GM21390 (cell line): ENCODE results near the gene NIPAL3.
"Not testable (repeated sequence)": the region's sequence is repeated elsewhere in the genome, so short reads cannot be mapped to it uniquely, and the experiment has no call there.

Experiments used
- ATAC-seq: cut with Tn5 transposase; IDR thresholded peaks from one replicate; pipeline ENCODE4 v1.9.1; 2021; ENCODE audit not compliant: unreplicated experiment

The NIPAL3 gene

DNA sequence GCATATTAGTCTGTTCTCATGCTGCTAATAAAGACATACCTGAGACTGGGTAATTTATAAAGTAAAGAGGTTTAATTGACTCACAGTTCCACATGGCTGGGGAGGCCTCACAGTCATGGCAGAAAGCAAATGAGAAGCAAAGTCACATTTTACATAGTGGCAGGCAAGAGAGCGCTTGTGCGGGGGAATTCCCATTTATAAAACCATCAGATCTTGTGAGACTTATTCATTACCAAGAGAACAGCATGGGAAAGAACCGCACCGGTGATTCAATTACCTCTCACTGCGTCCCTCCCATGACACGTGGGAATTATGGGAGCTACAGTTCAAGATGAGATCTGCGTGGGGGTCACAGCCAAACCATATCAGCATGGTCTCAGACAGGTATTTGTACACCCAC, 72.6 kb downstream of the NIPAL3 start:
- ATAC-seq, result not testable (repeated sequence)

DNA sequence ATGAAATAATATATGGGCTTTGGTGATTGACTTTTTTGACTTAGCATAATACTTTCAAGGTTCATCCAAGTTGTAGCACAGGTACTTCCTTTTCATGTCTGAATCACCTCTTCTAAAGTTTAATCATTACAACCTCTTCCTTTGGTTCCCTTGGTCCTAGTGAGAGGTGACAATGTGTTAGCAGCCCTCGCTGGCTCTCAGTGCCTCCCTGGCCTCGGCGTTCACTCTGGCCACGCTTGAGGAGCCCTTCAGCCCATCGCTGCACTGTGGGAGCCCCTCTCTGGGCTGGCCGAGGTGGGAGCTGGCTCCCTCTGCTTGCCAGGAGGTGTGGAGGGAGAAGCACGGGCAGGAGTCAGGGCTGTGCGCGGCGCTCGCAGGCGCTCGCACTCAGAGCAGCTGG, 74.1 kb downstream of the NIPAL3 start:
- ATAC-seq, result no peak

DNA sequence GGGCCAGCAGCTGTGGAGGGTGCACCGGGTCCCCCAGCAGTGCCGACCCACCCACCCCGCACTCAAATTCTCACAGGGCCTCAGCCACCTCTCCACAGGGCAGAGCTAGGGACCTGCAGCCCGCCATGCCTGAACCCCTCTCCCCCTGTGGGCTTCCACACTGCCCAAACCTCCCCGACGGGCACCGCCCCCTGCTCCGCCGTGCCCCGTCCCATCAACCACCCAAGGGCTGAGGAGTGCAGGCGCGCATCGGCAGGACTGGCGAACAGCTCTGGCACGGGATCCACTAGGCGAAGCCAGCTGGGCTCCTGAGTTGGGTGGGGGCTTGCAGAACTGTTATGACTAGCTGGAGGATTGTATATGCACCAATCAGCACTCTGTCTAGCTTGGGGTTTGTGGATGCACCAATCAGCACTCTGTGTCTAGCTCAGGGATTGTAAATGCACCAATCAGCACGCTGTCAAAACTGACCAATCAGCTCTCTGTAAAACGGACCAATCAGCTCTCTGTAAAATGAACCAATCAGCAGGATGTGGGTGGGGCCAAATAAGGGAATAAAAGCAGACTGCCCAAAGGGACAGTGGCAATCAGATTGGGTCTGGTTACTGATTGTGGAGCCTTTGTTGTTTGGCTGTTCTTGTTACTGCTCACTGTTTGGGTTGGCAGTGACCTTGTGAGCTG, 74.6 kb downstream of the NIPAL3 start:
- no peak for ATAC-seq

DNA sequence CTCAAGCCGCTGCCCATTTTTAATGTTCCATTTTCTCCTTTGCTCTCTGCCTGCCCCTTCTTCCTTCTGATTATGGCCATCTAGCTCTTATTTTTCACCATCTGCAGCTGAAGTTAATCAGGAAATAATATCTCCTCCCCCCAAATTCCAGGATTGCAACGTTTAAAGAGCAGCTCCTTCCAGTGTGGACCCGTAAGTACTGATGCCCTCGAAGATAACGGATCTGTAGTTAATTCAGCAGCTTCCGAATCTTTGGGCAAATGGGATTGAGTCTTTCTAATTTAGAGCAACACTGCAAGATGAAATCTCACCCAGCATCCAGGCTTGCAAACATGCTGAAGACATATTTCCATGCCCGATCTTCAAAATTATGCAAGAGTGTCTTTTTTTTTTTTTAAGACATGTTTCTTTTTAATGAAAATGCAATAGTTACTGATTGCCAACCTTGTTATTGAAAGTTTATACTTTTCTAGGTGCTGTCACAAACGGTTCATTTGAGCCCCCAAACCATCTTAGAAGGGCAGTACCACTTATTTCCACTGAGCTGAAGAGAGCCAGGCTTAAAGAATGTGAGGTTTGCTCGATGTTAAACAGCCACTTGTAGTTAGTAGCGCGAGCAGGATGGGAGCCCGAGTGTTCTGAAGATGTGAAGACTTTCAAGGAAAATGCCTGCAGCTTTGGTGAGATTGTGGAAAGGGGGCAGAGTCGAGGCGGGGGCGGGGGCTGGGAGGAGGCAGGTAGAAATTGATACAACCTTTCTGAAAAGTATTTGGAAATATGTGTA, 76.2 kb downstream of the NIPAL3 start:
- no peak for ATAC-seq

DNA sequence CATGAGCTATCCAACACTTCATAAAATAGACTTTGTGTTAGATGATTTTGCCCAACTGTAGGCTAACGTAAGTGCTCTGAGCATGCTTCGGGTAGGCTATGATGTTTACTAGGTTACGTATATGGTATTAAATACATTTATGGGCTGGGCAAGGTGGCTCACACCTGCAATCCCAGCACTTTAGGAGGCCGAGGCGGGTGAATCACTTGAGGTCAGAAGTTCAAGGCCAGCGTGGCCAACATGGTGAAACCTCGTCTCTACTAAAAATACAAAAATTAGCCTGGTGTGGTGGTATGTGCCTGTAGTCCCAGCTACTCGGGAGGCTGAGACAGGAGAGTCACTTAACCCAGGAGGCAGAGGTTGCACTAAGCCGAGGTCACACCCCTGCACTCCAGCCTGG, 77.3 kb downstream of the NIPAL3 start:
- ATAC-seq, result not testable (repeated sequence)

DNA sequence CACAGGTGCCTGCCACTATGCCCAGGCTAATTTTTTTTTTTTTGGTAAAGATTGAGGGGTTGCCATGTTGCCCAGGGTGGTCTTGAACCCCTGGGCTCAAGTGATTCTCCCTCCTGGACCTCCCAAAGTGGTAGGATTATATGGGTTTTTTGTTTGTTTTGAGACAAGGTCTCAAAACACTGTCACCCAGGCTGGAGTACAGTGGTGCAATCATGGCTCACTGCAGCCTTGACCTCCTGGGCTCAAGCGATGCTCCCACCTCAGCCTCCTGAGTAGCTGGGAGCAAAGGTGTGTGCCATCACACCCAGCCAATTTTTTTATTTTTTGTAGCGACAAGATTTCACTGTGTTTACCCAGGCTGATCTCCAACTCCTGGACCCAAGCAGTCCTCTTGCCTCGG, 78.2 kb downstream of the NIPAL3 start:
- ATAC-seq, result no peak

DNA sequence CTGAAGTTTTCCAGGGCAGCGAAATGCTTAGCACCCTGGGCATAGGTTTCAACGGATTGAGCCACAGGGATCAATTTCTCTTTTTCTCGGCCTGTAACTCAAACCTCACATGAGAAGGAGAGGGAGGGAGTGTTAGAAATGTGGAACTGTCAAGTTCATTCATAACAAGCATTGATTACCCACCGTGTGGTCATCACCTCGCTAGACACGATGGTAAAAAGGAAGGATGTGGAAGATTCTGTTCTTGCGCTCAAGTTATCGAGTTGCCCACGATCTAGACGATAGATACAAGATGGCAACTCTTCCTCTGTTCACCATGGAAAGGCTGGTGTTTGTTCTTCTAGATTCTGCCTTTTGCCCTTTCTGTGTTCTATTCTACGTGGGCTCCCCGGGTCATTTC, 83.0 kb downstream of the NIPAL3 start:
- no peak for ATAC-seq

DNA sequence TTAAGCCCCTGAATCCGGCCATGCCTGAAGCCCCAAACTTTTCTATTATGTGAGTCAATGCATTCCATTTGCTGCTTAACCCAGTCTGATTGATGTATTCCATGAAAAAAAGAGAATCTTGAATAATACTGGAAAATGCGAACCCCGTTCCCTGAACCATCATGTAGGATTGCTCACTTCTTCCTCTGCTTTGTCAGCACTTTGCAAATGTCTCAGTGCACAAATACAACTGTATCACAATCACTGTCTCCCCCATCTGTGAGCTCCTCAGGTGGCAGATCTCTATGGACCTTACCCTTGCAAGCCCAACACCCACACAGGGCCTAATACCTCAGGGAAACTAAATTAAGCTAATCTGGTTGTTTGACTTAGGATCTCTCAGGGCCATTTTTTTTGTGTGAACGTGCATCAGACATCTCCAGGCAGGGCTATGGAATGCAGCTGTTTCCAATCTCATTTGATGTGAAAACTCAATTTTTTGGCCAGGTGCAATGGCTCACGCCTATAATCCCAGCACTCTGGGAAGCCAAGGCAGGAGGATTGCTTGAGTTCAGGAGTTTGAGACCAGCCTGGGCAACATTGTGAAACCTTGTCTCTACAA, 84.9 kb downstream of the NIPAL3 start:
- ATAC-seq, result no peak

DNA sequence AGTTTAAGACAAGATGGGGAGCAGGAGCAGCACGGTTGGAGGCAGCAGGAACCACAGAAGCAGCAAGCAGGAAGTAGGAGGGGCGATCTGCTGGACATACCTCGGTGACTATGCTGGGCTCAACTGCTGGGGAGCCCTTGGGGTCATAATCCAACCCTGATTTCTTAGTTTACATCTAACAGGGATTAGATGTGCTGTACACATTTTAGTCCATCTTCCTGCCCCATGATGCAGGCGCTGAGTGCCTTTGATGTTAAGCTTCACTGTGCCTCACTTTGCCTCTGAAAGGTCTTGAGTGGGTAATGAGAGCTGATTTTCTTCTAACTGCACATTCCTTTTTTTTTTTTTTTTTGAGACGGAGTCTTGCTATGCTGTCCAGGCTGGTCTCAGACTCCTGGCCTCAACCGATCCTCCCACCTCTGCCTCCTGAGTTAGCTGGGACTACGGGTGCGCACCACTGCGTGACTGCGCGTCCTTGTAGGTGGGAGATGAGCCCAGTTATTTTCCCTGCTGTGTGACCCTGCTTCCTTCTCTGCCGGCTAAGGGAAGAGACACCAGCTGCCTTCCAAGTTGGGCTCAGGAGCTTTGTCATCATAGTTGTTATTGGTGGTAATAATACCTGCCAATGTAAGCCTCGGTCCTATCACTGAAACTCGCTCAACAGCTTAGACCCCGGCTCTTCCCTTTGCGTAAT, 85.9 kb downstream of the NIPAL3 start:
- no peak for ATAC-seq

DNA sequence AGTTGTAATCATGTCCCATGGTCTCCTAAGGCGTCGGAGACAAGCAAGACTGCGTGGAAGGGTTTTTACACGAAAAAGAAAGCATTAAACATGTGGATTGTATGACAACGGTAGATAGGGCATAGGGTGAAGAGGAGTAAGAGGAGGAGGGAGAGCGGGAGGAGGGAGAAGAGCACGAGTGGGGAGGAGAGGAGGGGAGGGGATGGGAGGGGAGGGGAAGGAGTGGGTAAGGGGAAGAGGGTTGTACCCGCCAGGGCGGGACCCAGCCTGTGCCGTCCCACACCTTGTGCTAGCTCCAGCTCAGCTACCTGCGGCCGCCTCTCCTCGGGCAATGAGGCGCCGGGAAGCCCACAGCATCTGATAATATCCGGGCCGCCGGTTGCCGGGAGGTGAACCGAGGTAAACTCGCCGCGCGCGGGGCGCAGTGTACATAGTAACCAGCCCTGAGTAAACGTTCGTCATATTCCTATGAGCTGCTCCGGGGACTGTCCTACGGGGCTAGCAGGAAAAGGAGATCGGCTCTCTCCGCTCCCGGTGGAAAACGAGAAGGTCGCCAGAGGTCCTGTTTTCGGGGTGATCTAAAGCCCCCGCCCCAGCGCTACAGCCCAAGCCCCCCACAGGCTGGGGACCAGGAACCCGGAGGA, 86.6 kb downstream of the NIPAL3 start:
- ATAC-seq, result no peak

DNA sequence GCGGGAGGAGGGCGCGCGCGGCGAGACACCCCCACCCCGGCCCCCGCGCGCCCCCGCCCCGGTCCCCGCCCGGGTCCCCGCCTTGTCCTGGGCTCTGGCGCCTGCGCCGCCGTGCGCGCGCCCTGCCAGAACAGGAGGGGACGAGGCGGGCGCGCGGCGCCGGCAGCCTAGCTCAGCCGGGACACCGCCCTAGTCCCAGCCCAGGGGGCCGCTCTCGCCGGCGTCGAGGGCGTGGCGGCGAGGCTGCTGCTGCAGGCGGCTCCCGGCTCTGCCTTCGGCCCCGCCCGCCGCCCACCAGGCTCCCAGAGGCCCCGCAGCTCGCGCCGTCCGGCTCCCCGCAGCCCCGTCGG, 87.1 kb downstream of the NIPAL3 start, which contains the start of gene RCAN3:
Gene RCAN3, plus strand, starts transcription at position 128 of the 350 bp plus-strand sequence. CDS start 11,537 bp downstream, outside the sequence.
- no peak for ATAC-seq

DNA sequence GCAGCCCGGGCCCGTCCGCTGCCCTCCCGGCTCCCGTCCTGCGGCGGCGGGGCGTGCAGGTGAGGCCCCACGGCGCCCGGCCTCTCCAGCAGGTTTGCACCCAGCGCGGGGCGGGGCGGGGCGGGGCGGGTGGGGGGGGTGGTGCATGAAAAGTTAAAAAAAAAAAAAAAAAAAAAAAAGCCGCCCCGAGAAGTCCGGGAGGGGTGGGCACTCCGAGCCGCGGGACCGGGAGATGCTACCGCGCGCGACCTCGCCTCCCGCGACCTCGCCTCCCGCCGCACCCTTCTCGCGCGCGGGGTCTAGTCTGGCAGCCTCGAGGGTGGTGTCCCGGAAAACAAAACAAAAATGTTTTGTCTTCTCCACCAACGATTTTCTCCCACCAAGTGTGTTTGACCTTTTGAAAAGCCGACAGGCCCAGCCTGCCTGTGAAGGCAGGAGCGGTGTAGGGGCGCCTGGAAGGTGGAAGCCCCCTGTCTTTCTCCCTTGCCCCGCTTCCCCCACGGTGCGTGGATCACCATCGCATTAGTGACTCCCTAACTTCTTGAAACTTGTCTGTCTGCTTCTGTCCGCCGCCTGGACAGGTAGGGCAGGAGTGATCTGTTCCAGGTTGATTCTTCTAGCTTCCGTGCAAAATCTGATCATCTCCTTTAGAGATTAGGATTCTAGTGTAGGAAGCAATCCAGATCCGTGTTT, 87.6 kb downstream of the NIPAL3 start:
- no peak for ATAC-seq

DNA sequence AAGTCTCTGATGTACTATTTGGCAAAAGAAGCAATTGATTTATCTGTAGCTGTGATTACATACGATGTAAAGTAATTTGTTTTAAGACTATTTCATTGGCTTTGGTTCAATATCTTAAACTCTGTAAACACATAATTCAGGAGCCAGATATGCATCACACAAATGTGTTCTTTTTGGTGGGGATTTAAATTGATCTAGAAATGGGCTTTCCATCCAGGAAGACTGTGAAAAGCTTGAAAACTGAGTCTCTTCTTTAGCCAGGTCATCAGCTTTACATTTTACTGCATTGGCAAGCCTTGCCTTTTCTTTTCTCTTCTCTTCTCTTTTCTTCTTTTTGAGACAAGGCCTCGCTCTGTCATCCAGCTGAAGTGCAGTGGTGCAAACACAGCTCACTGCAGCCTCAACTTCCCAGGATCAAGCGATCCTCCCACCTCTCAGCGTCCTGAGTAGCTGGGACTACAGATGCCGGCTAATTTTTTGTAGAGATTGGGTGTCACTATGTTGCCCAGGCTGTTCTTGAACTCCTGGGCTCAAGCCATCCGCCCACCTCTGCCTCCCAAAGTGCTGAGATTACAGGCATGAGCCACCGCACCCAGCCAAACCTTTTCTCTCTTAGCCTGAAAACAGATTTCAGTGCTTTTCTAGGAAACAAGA, 88.4 kb downstream of the NIPAL3 start:
- ATAC-seq, result no peak

DNA sequence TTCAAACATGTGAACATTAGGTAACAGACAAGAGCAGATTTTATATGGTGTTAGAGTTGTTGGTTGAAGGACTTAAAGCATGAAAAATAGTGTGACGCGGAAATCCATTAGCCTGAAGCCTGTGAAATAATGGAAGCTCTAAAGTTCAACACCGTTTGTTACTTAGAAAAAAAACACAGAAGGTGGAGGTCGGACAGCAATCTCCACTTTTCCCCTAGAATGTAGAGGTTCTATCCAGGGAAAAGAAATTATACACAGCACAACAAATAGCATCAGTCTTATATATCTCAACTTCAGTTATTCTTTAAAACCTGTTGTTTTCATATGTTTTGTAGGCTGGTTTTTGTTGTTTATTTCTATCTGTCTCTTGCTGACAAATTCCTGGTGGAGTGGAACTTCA, 89.0 kb downstream of the NIPAL3 start:
- no peak for ATAC-seq

DNA sequence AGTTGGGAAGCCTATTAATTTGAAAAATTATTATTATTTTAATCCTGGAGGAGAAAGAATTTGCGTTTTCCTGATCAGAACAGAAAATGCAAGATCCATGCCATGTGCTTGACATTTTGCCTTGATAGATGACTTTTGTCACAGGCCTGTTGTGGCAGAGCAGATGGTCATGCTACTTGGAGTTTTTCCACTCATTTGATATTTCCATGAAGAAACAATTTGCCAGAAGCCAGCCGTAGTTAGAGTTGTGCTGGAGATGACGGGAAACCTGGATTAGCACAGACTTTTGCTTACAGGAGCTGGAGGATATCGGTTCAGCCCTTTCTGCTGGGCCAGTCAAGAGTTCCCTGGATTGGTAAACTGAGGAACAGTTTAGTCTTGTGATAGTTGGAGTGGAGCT, 90.2 kb downstream of the NIPAL3 start:
- no peak for ATAC-seq

DNA sequence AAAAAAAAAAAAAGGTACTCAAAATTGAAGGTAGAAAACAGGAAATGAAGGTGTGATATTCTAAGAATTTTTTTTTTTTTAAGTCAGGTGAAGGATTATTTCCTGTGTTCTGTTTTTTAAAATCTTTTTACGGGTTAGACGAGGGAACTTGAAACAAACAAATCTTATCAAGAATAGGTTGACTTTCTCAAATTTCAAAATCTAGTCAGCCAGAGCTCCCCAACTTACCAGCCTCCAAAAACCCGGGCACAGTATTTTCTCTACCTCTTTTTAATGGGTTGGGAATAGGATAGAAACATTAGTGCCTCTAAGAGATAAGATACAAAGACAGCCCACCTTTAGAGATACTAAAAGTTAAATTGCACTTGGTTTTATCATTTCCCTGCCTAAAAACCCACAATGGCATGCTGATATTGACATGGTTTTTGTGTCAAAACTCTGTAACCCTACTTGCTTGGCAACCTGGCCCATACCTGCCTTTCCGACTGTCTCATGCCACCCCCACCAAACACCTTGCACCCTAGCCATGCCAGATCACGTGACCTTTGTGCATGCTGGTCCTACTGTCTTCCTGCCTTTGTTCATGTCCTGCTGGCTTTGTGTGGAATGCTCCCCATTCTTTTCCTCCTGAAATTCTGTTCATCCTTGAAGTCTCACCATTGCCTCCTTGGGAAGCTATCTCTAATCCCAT, 91.2 kb downstream of the NIPAL3 start:
- ATAC-seq, result no peak

DNA sequence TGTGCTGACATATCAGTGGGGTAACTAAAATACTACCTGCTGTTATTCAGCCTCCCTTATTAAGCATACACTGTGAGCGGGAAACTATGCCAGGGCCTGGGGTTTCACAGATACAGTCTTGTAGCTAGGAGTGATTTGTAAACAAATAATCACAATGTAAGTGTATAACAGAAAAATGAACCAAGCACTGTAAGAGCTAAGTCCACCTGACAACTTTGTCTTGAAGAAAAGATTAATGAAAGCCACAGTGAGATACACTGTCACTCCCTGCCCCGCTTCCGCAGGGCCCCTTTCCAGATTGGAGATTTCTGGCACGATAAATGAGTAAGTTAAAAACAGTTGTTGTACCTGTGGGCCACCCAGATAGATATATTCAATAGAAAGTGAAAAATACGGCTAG, 91.8 kb downstream of the NIPAL3 start:
- no peak for ATAC-seq

DNA sequence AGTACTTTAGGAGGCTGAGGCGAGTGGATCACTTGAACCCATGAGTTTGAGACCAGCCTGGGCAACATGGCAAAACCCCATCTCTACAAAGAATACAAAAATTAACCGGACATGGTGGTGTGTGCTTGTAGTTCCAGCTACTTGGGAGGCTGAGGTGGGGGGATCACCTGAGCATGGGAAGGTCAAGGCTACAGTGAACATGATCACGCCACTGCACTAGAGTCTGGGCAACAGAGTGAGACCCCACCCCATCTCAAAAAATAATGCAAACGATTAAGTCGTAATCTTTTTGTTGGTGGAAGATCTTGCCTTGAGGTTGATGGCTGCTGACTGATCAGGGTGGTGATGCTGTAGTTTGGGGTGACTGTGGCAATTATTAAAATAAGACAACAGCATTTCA, 93.3 kb downstream of the NIPAL3 start:
- ATAC-seq, result no peak

DNA sequence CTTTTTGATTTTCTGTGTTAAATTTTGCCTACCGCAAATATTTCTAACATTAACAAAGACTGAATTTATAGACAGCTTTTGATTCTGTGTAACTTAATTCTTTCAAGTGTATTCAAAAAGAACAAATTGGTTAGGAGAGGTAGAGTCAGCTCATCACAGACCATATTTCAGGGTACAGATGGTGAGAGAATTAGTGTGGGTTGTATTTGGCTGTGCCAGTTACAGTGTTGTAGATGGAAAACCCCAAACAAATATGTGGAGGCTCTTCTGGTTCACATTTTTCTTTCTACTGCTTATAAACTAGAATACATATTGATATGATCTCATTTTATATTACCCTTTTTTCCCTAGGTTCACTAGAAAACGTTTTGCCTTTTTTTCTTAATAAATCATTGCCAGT, 98.1 kb downstream of the NIPAL3 start:
- ATAC-seq, result no peak
